ENCODE measurements around the gene TAP1. TPM values are rescaled to one million over a fixed set of nuclear protein-coding genes. Genes with fewer than 3 reads are reported as not detected.

The TAP1 gene
- polyA plus RNA-seq, 1 experiment = 38.6 TPM

DNA sequence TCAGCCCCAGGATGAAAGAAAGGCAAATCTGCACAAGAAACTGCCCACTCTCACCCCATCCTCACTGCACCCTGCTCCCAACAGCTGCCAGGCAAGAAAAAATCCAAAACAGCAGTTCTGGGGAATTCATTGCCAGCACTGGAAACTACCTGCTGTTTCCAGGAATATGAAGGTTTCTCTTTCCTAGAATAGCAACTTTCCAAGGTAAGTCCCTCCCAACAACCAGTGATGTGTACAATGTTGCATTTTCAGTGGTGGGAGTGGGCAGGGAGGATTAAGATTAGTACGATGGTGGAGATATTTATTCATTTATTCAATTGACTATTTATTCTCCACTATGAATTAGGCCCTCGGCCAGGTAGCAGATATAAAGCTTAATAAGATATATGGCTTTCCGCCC is 26.5 kb downstream of the TAP1 start:
- H3K9me3 ChIP-seq (ENCODE audit: control insufficient read depth, insufficient read depth, low read length) = no peaks in the 10 kb centered on the region
- TF ChIP-seq CTCF (IDR thresholded peaks at IDR 0.05; ENCODE audit: low read depth, low read length) = no peak
- ChIA-PET CTCF (interaction anchor here (1.1 to 10.3 kb wide), 5 partner anchors 12 to 41 kb away, joined by 3 to 103 read pairs (median 8); partner anchors contain the start of genes PSMB9, TAP1 and TAP2), POLR2A (no interaction called here)
- H3K27me3 ChIP-seq (ENCODE audit: control insufficient read depth, insufficient read depth, low read length) = no peaks in the 10 kb centered on the region
- no peak overlapping the region for H3K4me3 ChIP-seq (ENCODE audit: low read depth, low read length)
- no peak overlapping the region for H3K27ac ChIP-seq (ENCODE audit: low read depth, low read length)
- DNase-seq (ENCODE audit: low read depth, low spot score) = no peak

GRCh38 chr6:32825966-32826365 is 27.5 kb downstream of the TAP1 start:
- no peak overlapping the region for H3K4me3 ChIP-seq (ENCODE audit: low read depth, low read length)
- H3K9me3 ChIP-seq (ENCODE audit: control insufficient read depth, insufficient read depth, low read length) = no peaks in the 10 kb centered on the region
- POLR2A ChIA-PET = interaction anchor here (0.8 to 1.5 kb wide), 2 partner anchors 12 to 146 kb away, joined by 3 to 5 read pairs; partner anchors contain the start of gene TAP2
- no peak overlapping the region for H3K27ac ChIP-seq (ENCODE audit: low read depth, low read length)
- TF ChIP-seq CTCF (IDR thresholded peaks at IDR 0.05; ENCODE audit: low read depth, low read length) = peak; percentile 52
- CTCF ChIA-PET = interaction anchor here (0.6 to 10.3 kb wide), 9 partner anchors 13 to 159 kb away, joined by 3 to 103 read pairs (median 5); partner anchors contain the start of genes PSMB9, TAP1 and TAP2
- no peak for DNase-seq (ENCODE audit: low read depth, low spot score)
- H3K27me3 ChIP-seq (ENCODE audit: control insufficient read depth, insufficient read depth, low read length) = no peaks in the 10 kb centered on the region

GRCh38 chr6:32819729-32820128 is 33.8 kb downstream of the TAP1 start:
- ChIA-PET CTCF (interaction anchor here (4.5 to 10.3 kb wide), 2 partner anchors 19 to 48 kb away, joined by 24 to 103 read pairs; partner anchors contain the start of gene TAP2), POLR2A (no interaction called here)
- Histone ChIP-seq H3K27me3 (ENCODE audit: control insufficient read depth, insufficient read depth, low read length) (peaks cover 11% of the 10 kb centered on the region), H3K9me3 (ENCODE audit: control insufficient read depth, insufficient read depth, low read length) (no peaks in the 10 kb centered on the region), H3K27ac (ENCODE audit: low read depth, low read length) (no peak overlapping the region), H3K4me3 (ENCODE audit: low read depth, low read length) (no peak overlapping the region)
- no peak for DNase-seq (ENCODE audit: low read depth, low spot score)
- TF ChIP-seq CTCF (IDR thresholded peaks at IDR 0.05; ENCODE audit: low read depth, low read length) = no peak

DNA sequence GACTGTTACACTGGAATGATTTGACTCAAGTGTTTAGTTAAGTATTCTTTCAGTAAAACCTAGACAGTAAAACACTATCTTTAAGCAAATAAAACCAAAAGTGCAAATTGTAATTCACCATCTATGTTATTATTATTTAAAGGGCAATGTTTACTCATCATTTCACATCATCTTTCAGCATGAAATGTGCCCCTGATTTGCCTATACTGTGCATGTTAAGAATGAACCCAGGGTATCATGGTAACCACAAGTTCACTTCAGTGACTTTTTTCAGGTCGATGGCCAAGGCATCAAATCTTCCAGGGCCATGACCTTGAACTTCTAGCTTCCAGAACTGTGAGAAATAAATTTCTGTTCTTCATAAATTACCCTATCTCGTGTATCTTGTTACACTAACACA is 34.6 kb downstream of the TAP1 start:
- Histone ChIP-seq H3K27me3 (ENCODE audit: control insufficient read depth, insufficient read depth, low read length) (peaks cover 17% of the 10 kb centered on the region), H3K27ac (ENCODE audit: low read depth, low read length) (no peak overlapping the region), H3K4me3 (ENCODE audit: low read depth, low read length) (no peak overlapping the region), H3K9me3 (ENCODE audit: control insufficient read depth, insufficient read depth, low read length) (no peaks in the 10 kb centered on the region)
- no peak for TF ChIP-seq CTCF (IDR thresholded peaks at IDR 0.05; ENCODE audit: low read depth, low read length)
- DNase-seq (ENCODE audit: low read depth, low spot score) = no peak
- CTCF ChIA-PET = interaction anchor here (10.3 kb wide), 1 partner anchor 20 kb away, joined by 103 read pairs; the partner anchor contains the start of gene TAP2
- POLR2A ChIA-PET = no interaction called here

- no peak for TF ChIP-seq CTCF (IDR thresholded peaks at IDR 0.05; ENCODE audit: low read depth, low read length)
- H3K27me3 ChIP-seq (ENCODE audit: control insufficient read depth, insufficient read depth, low read length) = peaks cover 24% of the 10 kb centered on the region
- CTCF ChIA-PET = no interaction called here
- no peak for DNase-seq (ENCODE audit: low read depth, low spot score)
- H3K4me3 ChIP-seq (ENCODE audit: low read depth, low read length) = no peak within 1 kb of the TSS
- no peaks in the 10 kb centered on the region for H3K9me3 ChIP-seq (ENCODE audit: control insufficient read depth, insufficient read depth, low read length)
- POLR2A ChIA-PET = no interaction called here
- H3K27ac ChIP-seq (ENCODE audit: low read depth, low read length) = no peak within 1 kb of the TSS
Observed at GRCh38 chr6:32816746-32817204, 36.7 kb downstream of the TAP1 start, which contains the start of gene HLA-DOB. TSS of gene HLA-DOB (minus strand) at chr6:32817002. CDS start at chr6:32816951, 51 bp downstream.

Measured in AG04450 (cell line).